Prostate gland (tissue), 2 donors: Measurements from ENCODE around the gene CNNM1.

Source experiments
- POLR2A ChIP-seq: fragments of 450-650 bp; IDR thresholded peaks from one replicate; pipeline ENCODE4 v1.6.1; 2016; ENCODE audit warnings: antibody characterized with exemption, mild to moderate bottlenecking
- POLR2AphosphoS5 ChIP-seq: sonication (generic); formaldehyde crosslinking; IDR thresholded peaks from one replicate; pipeline ENCODE4 v1.6.1; 2017; ENCODE audit warnings: antibody characterized with exemption
- TF ChIP-seq, protein P1 (sequence below), 4 experiments: fragments of 200-600 bp in 2 of 4; fragments of 450-650 bp in 2 of 4; sonication (generic) in 2 of 4; IDR thresholded peaks; 1 replicate in 3 of 4; 2 replicates in 1 of 4; pipeline ENCODE4 v1.5.1; 2016 to 2019; ENCODE audit warnings: antibody characterized with exemption in 4 of 4, mild to moderate bottlenecking in 2 of 4, moderate library complexity in 2 of 4

DNA sequence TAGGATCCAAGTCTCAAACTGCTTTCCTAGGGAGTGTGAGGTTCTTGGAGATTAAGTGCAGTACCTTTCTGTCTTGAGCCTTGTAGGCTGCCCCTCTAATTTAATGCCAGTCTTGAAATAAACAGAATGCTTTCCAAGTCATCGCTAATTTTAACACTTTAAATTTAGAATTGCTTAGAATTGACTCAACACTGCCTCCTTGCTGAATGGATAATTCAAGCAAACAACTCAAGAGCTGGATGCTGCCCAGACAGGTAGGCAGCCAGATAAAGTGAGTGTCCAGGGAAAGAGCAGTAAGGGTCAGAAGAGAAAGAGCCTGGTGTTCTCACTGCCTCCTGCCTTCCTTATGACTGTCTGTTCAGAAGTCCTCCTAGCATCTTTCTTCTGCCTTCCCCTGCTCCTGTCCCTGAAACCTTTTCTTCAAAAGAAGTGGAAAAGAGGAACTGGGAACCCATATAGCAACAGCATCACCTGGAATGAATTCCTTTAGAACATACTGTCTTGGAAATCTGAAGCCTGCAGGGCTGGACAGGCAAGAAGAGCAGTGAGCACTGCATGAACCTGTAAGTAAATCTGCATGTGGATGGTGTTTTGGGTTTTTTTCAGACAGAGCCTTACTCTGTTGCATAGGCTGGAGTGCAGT is 104.3 kb downstream of the CNNM1 start:
- TF ChIP-seq, protein P1, sequence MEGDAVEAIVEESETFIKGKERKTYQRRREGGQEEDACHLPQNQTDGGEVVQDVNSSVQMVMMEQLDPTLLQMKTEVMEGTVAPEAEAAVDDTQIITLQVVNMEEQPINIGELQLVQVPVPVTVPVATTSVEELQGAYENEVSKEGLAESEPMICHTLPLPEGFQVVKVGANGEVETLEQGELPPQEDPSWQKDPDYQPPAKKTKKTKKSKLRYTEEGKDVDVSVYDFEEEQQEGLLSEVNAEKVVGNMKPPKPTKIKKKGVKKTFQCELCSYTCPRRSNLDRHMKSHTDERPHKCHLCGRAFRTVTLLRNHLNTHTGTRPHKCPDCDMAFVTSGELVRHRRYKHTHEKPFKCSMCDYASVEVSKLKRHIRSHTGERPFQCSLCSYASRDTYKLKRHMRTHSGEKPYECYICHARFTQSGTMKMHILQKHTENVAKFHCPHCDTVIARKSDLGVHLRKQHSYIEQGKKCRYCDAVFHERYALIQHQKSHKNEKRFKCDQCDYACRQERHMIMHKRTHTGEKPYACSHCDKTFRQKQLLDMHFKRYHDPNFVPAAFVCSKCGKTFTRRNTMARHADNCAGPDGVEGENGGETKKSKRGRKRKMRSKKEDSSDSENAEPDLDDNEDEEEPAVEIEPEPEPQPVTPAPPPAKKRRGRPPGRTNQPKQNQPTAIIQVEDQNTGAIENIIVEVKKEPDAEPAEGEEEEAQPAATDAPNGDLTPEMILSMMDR (IDR thresholded peaks at IDR 0.05): peak in 2 of 4 experiments; percentile 17 to 24
- no peak for TF ChIP-seq POLR2A
- no peak for TF ChIP-seq POLR2AphosphoS5
